Suprapubic skin (tissue), 4 donors: ENCODE measurements around the gene HOXA9. TPM values are rescaled to one million over a fixed set of nuclear protein-coding genes. Genes with fewer than 3 reads are reported as not detected.
A peak's percentile ranks its signal among the peaks of the same experiment; 100 is the strongest.

ENCODE experiments used
- DNase-seq, 2 donors: peaks; one replicate each; pipeline ENCODE4 v3.0.0-alpha.2; 2019; ENCODE audit warnings: low spot score in 2 of 2
- H3K27ac ChIP-seq: fragments of 200-600 bp; sonication (generic); one replicate; pipeline ENCODE4 v1.5.1; 2019
- H3K27me3 ChIP-seq: fragments of 200-600 bp; sonication (generic); one replicate; pipeline ENCODE4 v1.5.1; 2019
- H3K36me3 ChIP-seq: fragments of 200-600 bp; sonication (generic); one replicate; pipeline ENCODE4 v1.5.1; 2019
- H3K4me1 ChIP-seq: fragments of 200-600 bp; sonication (generic); one replicate; pipeline ENCODE4 v1.5.1; 2019
- H3K4me3 ChIP-seq: fragments of 200-600 bp; sonication (generic); one replicate; pipeline ENCODE4 v1.5.1; 2019; ENCODE audit warnings: mild to moderate bottlenecking
- H3K9me3 ChIP-seq: fragments of 200-600 bp; sonication (generic); one replicate; pipeline ENCODE4 v1.5.1; 2019
- CTCF ChIP-seq, 2 donors: fragments of 200-600 bp in 1 of 2; fragments of 450-650 bp in 1 of 2; sonication (generic) in 1 of 2; IDR thresholded peaks; one replicate each; pipeline ENCODE4 v1.5.1; 2016 to 2019; ENCODE audit warnings: antibody characterized with exemption in 2 of 2, mild to moderate bottlenecking in 1 of 2, moderate library complexity in 1 of 2
- EP300 ChIP-seq: sonication (generic); formaldehyde crosslinking; IDR thresholded peaks from one replicate; pipeline ENCODE4 v1.6.1; 2017; ENCODE audit warnings: antibody characterized with exemption
- POLR2A ChIP-seq, 2 donors: fragments of 450-650 bp; IDR thresholded peaks; one replicate each; pipeline ENCODE4 v1.6.1; 2017; ENCODE audit warnings: antibody characterized with exemption in 2 of 2, mild to moderate bottlenecking in 2 of 2, moderate library complexity in 2 of 2
- POLR2AphosphoS5 ChIP-seq, 3 donors: sonication (generic); formaldehyde crosslinking; IDR thresholded peaks; one replicate each; pipeline ENCODE4 v1.6.1; 2017; ENCODE audit warnings: antibody characterized with exemption in 3 of 3
- WGBS: methylation state at CpG from one replicate; pipeline ENCODE4 v1.1.5; 2018; 5-methylcytosine and 5-hydroxymethylcytosine counted together
- total RNA-seq, 4 donors: library from RNA; depleted of rRNA; stranded (reverse); fragments of >200 nt; gene quantifications; one replicate each; pipeline ENCODE4 v1.1.0, GENCODE V29; 2016

HOXA9 gene
- total RNA-seq, 4 donors from 2014 or later = 26.7 to 64.8 (median 48.7) TPM

DNA sequence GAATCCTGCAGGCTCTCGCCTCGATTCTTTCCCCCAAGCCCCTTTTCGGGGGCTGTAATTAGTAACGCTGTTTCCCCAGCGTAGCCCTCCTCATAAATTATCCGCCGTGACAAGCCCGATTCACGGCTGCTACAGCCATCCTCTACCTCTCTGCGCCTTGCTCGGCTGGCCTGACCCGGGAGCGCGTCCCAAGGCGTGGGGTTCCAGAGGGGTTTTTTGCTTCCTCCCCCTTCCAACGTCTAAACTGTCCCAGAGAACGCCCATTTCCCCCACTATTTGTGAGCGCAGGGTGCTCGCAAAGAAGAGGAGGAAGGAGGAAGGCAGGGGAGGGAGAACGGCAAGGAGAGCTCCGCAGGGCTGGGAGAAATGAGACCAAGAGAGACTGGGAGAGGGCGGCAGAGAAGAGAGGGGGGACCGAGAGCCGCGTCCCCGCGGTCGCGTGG is 22.7 kb downstream of the HOXA9 start:
- Histone ChIP-seq H3K9me3 (no peaks in the 10 kb centered on the region), H3K4me3 (peak overlapping the region; percentile 53), H3K27me3 (no peaks in the 10 kb centered on the region), H3K27ac (peak overlapping the region; percentile 88), H3K4me1 (peaks cover 36% of the 10 kb centered on the region), H3K36me3 (peaks cover 16% of the 10 kb centered on the region)
- TF ChIP-seq POLR2AphosphoS5 (IDR thresholded peaks at IDR 0.05) = no peak
- TF ChIP-seq CTCF (IDR thresholded peaks at IDR 0.05) = no peak
- TF ChIP-seq POLR2A (IDR thresholded peaks at IDR 0.05) = no peak
- no peak for TF ChIP-seq EP300
- 60% methylated on average over 29 of the region's 29 CpGs for WGBS
- peak in 1 of 2 donors; percentile 74 for DNase-seq

DNA sequence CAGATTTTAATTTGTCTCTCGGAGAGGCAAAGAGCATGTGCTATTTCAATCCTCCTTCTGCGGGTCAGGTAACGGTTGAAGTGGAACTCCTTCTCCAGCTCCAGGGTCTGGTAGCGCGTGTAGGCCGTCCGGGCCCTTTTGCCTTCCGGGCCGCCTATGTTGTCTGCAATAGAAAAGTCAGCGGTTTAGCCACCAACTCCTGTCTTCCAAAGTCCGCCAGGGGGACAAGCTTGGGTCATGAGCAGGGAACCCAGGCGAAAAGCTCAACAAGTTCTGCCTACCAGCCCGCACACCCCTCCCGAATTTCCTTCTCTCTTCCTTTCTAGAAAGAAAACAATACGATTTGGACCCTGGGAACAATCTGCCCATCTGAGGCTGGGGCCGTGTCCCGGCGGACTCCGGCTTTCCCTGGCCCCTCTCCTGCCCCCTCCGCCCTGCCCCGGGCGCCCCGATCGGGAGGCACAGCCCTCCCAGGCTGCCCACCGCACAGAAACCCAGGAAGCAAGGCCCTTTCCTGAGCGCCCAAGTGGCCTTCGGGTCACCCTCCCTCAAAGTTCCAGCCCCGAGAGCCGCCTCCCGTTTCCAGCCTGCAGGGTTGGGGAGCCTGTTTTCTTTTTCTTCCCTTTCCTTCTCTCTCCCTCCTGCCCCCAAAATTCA is 23.3 kb downstream of the HOXA9 start:
- WGBS = 73% methylated on average over 30 of the region's 30 CpGs
- peaks cover 16% of the 10 kb centered on the region for H3K36me3 ChIP-seq
- TF ChIP-seq POLR2AphosphoS5 (IDR thresholded peaks at IDR 0.05) = no peak
- no peak for TF ChIP-seq POLR2A (IDR thresholded peaks at IDR 0.05)
- no peak for TF ChIP-seq EP300
- TF ChIP-seq CTCF (IDR thresholded peaks at IDR 0.05) = no peak
- H3K4me1 ChIP-seq = peaks cover 36% of the 10 kb centered on the region
- H3K27ac ChIP-seq = peak overlapping the region; percentile 88
- H3K9me3 ChIP-seq = no peaks in the 10 kb centered on the region
- DNase-seq = peak in 1 of 2 donors; percentile 74
- H3K27me3 ChIP-seq = no peaks in the 10 kb centered on the region
- H3K4me3 ChIP-seq = peak overlapping the region; percentile 53

- peak overlapping the region; percentile 53 for H3K4me3 ChIP-seq
- H3K36me3 ChIP-seq = peaks cover 16% of the 10 kb centered on the region
- no peak overlapping the region for H3K27ac ChIP-seq
- WGBS = 70% methylated on average over 18 of the region's 18 CpGs
- H3K4me1 ChIP-seq = peaks cover 36% of the 10 kb centered on the region
- no peaks in the 10 kb centered on the region for H3K9me3 ChIP-seq
- DNase-seq = no peak
- H3K27me3 ChIP-seq = no peaks in the 10 kb centered on the region
- TF ChIP-seq POLR2A (IDR thresholded peaks at IDR 0.05) = no peak
- no peak for TF ChIP-seq POLR2AphosphoS5 (IDR thresholded peaks at IDR 0.05)
- TF ChIP-seq CTCF (IDR thresholded peaks at IDR 0.05) = no peak
- no peak for TF ChIP-seq EP300
Measured at GRCh38 chr7:27141137-27141922, 24.0 kb downstream of the HOXA9 start.

GRCh38 chr7:27140126-27140857 is 25.0 kb downstream of the HOXA9 start:
- WGBS = 82% methylated on average over 15 of the region's 15 CpGs
- peaks cover 11% of the 10 kb centered on the region for H3K36me3 ChIP-seq
- no peak for DNase-seq
- no peaks in the 10 kb centered on the region for H3K9me3 ChIP-seq
- peak overlapping the region; percentile 52 for H3K27ac ChIP-seq
- peak overlapping the region; percentile 28 for H3K4me3 ChIP-seq
- TF ChIP-seq POLR2A (IDR thresholded peaks at IDR 0.05) (no peak), POLR2AphosphoS5 (IDR thresholded peaks at IDR 0.05) (no peak), CTCF (IDR thresholded peaks at IDR 0.05) (no peak), EP300 (no peak)
- H3K27me3 ChIP-seq = no peaks in the 10 kb centered on the region
- peaks cover 43% of the 10 kb centered on the region for H3K4me1 ChIP-seq
